Myocyte (in vitro differentiated cells): ENCODE data around the gene ENKD1. TPM values are rescaled to one million over a fixed set of nuclear protein-coding genes. Genes with fewer than 3 reads are reported as not detected.
"Not testable (repeated sequence)": the region's sequence is repeated elsewhere in the genome, so short reads cannot be mapped to it uniquely, and the experiment has no call there.

ENCODE experiments used
- DNase-seq: peaks from one replicate; pipeline ENCODE4 v3.0.0-alpha.2; 2012; ENCODE audit warnings: low read depth
- polyA plus RNA-seq: library from polyadenylated mRNA; unstranded; fragments of >200 nt; gene quantifications from one replicate; pipeline ENCODE4 v1.2.1, GENCODE V29; 2012; ENCODE audit warnings: missing spikeins
- total RNA-seq: library from RNA; depleted of rRNA; stranded (reverse); fragments of >200 nt; gene quantifications from 2 replicates; pipeline ENCODE4 v1.2.3, GENCODE V29; 2014

The ENKD1 gene, protein sequence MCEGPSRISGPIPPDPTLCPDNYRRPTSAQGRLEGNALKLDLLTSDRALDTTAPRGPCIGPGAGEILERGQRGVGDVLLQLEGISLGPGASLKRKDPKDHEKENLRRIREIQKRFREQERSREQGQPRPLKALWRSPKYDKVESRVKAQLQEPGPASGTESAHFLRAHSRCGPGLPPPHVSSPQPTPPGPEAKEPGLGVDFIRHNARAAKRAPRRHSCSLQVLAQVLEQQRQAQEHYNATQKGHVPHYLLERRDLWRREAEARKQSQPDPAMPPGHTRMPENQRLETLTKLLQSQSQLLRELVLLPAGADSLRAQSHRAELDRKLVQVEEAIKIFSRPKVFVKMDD
- total RNA-seq, result 11.1 and 12.7 TPM in 2 replicates
- polyA plus RNA-seq, result 14.1 TPM

DNA sequence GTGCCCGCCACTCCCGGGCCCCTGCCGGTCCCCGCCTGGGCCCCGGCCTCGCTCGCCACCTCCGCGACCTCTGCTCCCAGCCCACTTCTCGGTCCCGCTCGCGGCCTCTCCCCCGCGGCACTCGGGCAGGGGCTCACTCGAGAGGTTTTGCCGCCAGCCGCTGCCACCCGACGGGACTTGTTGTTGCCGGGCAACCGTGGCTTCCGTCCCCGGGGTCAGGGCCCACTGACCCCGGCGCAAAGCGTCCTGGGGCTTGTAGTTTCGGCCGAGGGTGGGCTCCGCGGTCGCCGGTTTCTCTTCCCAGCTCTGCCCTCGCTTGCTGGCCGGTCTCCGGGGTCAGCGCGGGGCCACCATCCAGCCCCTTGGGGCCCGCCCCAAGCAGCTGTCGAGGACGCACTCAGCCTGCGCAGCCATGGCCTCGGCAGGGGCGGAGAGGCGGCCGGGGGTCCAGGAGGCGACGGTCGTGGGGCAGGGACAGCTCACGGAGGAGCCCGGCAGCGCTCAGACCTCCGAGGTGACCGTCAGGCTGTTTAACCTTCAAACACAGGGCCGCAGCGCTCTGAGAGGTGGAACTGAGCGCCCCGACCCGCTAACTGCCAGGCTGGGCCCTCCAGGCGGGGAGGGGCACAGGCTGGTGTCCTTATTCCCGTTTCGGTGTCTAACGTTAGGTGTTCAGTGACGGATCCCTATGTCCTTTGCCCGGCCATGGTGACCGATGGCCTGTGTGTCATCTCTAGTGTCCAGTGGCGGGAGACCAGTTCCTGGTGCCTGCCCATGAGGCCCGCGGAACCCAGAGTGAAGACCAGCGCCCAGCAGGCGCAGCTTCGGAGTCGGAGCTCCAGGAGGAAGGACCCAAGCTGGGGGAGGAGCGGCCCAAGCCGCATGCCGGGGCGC, at the start of gene ENKD1, which contains the start of gene C16orf86:
ENKD1 (minus strand) TSS at position 192 of the 894 bp plus-strand sequence. CDS start 308 bp downstream, outside the sequence.
C16orf86 (plus strand) TSS at position 256 of the 894 bp plus-strand sequence; CDS start at position 413, 157 bp downstream.
- DNase-seq, result peak; percentile 84

DNA sequence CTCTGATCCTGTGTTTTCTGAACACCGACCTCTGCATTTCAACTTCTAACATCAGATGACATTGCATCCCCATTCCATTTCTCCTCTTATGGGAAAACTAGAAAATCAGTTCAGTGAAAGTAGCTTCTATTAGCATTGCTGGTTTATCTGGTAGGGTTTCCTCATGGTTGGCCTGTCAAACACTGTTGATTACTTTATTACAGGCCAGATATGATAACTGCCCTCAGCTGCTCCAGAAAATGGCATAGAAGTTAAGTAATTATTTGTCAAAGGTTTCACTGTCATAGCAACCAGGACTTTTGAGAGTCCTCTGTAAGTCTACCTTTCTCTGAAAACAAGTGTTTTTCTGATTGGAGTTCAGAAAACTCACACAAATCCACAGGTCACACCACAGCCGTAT, 49.5 kb upstream of the ENKD1 start:
- no peak for DNase-seq

DNA sequence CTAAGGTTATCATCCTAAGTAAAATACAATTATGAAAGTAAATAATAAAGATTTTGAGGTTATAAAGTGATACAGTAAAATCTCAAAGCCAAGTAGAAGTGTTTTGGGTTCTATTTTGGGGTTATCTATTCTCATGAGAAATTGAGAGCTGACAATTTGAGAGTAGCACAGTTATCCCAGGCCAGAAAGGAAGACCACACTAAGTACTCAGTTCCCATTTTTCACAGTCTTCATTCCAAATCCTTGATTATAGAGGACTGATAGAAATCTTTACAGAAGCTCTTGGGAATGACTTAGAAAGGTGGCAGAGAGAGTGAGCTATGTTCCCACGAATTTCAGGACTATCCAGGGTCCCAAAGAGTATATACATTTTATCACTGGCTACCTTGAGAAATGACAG, 48.0 kb upstream of the ENKD1 start:
- no peak for DNase-seq

DNA sequence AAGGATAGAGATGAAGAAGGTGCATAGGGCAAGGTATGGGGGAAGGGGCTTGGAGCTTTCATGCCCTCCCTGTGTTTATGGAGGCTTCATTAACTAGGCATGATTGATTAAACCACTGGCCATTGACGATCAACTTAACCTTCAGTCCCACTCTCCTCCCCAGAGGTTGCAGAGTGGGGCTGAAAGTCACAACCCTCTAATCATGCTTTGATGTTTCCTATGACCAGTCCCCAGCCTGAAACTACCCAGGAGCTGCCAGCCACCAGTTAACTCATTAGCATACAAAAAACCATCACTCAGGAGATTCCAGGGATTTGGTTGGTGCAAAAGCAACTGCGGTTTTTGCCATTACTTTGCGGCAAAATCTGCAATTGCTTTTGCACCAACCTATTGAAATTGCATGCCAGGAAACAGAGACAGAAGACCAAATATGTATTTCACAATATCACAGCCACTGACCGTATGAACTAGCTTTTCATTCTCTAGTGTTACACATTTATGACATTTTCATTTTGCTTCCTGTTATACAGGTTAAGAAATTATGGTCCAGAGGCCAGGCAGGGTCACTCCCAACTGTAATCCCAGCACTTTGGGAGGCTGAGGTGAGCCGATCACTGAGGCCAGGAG, 47.2 kb upstream of the ENKD1 start:
- no peak for DNase-seq

DNA sequence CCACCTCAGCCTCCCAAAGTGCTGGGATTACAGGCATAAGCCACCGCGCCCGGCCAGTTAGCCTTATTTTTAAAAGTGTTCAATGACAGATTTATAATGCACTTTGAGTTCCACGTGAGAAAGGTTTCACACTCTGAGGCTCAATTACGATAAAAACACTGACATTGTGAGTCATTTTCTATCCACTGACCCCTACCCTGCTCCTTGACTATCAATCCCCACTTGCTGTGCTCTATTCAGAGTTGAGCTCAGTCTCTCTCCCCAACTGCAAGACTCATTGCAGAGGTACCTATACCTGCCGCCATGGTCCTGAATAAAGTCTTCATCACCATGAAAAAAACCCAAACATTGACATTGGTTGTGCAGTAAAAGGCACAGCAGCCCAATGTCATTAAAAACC, 44.1 kb upstream of the ENKD1 start:
- DNase-seq, result no peak

DNA sequence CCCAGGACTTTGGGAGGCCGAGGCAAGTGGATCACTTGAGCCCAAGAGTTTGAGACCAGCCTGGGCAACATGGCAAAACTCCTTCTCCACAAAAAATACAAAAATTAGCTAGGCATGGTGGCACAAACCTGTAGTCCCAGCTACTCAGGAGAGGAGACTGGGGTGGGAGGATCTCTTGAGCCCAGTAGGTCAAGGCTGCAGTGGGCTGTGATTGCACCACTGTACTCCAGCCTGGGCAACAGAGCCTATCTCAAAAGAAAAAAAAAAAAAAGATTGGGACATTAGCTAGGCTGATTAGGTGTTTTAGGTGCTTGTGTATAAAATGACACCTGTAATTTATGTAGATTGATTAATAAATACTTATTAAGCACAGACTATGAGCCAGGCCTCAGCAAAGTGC, 42.5 kb upstream of the ENKD1 start:
- no peak for DNase-seq

DNA sequence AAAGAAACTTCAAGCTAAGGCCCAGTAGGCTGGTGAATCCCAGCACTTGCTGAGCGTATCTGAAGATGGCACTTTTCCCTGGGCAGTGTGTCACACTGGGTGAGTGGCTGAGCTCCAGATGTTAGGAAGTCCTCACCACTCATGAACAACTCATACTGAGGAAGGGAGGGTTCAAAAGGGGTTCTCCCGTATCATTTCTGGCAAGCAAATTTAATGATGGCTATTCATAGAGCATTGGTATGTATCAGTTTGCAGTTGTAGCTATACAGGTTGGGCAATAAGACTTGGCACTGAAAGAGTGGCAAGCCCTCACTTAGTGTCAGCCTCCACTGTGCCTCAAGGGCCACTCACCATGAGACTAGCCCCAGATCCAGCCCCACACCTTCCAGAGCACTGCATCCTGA, 41.8 kb upstream of the ENKD1 start:
- no peak for DNase-seq

DNA sequence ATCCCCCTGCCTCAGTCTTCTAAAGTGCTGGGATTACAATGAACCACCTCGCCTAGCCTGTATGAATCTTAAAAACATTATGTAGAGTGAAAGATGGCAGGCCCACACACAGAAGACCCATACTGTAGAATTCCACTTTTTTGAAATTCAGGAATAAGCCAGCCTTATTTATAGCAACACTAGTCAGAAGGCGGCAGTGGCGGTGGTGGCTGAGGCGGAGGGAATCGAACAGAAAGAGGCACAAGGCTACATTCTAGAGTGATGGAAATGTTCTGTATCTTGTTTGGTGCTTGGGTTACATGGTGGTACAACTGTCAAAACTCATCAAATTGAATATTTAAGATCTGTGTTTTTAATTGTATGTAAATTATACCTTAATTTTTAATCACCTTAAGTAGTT, 41.2 kb upstream of the ENKD1 start:
- DNase-seq, result no peak

DNA sequence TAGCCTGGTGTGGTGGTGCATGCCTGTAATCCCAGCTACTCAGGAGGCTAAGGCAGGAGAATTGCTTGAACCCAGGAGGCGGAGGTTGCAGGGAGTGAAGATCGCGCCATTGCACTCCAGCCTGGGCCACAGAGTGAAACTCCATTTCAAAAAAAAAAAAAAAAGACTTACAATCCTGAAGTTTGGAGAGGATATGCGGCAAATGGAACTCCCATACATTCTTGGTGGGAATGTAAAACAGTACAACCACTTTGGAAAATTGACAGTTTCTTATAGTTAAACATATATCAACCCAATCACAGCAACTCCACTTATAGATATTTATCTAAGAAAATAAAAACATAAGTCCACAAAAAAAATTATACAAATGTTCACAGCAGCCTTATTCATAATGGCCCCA, 40.7 kb upstream of the ENKD1 start:
- DNase-seq, result no peak

DNA sequence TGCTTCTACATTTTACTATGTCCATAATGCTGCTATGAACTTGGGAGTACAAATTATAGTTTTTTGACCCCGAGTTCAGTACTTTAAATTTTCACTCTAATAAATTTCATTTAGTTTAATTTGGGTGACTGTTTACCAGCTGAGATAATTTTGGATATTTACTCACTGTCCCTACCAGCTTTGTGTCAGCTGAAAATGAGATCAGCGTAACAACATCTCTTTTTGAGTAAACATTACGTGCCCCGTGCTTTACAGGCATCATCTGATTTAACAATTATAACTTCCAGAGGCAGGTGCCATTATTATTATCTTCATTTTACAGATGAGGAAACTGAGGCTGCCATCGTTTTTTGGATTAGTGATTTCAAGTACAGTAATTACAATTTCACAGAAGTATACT, 37.6 kb upstream of the ENKD1 start:
- no peak for DNase-seq

DNA sequence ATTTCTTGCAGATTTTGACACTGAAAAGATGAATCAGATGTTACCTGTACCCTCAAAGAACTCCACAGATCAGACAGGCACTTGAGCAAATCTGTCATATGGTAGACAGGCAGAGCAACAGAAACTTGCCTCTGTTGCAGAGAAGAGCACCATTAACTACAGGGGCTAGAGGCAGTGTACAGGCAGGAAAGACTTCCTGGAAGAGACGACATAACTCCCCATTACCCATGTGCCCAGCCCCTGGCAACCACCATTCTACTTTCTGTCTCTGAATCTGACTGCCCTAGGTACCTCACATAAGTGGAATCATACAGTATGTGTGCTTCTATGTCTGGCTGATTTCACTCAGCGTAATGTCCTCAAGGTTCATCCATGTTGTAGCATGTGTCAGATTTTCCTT, 37.1 kb upstream of the ENKD1 start:
- no peak for DNase-seq

DNA sequence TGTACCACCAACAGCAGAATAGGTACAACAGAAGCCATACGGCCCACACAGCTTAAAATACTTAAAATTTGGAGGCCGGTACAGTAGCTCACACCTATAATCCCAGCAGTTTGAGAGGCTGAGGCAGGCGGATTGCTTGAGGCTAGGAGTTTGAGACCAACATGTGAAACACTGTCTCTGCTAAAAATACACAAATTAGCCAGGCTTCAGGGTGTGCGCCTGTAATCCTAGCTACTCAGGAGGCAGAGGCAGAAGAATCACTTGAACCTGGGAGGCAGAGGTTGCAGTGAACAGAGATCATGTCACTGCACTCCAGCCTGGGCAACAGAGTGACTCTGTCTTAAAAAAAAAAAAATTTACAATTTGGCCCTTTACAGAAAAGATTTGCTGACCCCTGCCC, 35.6 kb upstream of the ENKD1 start:
- no peak for DNase-seq

DNA sequence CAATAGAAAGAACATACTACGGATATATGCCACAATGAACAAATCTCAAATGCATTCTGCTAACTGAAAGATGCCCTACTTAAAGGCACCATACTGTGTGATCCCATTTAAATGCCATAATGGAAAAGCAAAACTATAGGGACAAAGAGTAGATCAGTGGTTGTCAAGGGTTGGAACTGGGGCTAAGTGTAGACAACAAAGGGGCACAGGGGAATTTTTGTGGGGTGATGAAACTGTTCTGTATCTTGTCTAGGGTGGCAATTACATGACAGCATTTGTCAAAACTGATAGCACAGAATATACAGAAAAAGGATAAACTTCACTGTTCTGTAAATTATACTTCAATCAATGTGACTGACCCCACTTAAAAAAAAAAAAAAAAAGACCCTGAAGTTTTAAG, 34.9 kb upstream of the ENKD1 start:
- no peak for DNase-seq

DNA sequence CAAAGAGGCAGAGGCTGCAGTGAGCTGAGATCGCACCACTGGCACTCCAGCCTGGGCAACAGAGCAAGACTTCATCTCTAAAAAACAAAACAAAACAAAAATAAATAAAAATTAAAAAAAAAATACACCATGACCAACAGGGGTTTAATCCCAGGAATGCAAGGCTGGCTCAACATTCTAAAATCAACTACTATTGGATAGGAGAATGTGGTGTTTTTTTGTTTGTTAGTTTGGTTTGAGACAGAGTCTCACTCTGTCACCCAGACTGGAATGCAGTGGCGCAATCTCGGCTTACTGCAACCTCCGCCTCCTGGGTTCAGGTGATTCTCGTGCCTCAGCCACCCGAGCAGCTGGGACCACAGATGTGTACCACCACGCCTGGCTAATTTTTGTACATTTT, 32.7 kb upstream of the ENKD1 start:
- no peak for DNase-seq

DNA sequence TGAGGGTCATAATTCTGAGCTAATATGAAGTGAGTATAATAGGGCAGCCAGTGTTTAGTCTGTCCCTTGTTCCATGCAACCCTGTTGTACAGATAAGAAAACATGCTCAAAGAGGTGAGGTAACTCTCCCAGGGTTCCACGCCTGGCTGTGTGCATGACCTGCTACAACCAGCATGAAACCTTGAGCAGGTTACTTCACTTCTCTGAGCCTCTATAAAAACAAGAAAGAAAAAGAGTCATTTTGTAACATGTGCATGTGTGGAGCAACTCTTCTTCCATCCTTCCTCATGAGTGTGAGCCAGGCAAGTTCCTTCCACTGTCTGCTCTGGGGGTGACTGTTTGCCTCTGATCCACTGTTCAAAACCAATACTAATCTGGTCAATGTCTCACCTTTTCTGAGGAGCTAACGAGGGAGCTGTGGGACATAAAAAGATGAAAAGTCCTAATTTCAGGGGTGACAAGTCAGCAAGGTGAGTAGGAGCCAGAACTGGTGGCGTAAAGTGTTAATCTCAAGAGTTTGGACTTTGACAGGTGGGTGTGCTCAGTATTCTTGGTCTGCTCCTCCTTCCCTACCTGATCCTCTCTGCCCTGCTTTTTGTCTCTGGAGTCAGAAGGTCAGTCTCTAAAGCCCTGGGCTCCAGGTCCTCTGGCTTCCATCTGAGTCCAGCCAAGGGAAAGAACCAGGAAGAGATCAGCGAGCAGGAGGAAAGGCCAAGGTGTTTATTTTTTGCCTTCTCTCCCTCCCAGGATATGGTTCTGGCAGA, 31.1 kb upstream of the ENKD1 start:
- no peak for DNase-seq

DNA sequence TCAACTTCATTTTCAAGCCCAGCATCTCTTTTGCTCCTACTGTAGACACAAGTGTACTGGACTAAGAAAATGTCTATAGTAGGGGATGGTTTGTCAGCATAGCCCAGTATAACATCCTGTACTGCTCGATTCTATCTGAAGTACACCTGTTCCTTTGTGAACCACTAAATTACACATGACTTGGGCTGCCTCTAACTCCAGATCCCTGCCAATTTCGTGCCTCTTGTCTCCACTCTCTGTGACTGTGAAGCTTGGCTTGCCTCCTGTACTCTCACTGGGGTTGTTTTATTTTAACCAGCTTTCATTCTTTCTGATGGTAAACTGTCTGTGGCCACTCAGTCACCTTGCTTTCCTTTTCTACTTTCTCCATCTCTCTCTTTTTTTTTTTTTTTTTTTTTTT, 28.1 kb upstream of the ENKD1 start:
- DNase-seq, result peak; percentile 50

DNA sequence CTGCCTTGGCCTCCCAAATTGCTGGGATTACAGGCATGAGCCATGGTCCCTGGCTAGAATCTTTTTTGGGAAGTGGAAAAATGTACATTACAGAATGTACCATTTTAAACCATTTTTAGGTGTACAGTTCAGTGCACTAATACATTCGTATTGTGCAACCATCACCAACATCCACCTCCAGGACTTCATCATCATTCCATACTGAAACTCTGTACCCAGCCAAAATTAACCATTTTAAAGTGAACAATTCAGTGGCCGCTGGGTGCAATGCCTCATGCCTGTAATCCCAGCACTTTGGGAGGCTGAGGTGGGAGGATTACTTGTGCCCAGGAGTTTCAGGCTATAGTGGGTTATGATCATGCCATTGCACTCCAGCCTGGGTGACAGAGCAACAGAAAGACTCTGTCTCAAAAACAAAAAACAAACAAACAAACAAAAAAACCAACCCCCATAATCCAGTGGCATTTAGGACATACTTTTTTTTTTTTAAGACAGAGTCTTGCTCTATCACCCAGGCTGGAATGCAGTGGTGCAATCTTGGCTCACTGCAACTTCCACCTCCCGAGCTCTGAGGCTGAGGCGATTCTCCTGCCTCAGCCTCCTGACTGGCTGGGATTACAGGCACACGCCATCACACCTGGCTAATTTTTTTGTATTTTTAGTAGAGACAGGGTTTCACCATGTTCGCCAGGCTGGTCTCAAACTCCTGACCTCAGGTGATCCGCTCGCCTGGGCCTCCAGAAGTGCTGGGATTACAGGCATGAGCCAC, 27.2 kb upstream of the ENKD1 start:
- not testable (repeated sequence) for DNase-seq

DNA sequence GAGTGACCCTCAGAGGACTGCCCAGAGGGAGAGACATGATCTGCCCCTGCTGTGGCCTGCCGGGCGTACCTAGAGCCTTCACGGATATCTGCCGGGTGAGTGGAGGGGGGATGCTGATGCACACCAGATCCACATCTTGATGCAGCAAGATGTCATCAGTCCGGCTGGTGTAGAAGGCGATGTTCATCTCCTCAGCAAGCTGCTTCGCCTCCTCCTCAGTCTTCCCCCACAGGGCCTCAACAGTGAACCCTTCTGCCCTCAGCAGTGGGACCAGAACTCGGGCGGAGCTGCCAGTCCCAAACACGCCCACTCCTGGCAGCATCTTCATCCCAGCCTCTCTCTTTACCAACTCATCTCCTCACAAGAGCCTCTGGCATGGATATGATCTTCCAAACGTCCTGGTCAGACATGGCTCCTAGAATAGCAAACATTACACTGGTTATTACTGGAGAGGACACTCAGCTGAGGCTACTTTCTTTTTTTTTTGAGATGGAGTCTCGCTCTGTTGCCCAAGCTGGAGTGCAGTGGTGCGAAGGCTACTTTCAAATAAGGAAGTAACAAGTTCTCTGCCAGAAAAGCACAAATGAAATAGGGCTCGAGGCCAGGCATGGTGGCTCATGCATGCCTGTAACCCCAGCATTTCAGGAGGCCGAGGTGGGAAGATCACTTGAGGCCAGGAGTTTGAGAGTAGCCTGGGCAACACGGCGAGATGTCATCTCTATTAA, 19.0 kb upstream of the ENKD1 start:
- DNase-seq, result no peak

DNA sequence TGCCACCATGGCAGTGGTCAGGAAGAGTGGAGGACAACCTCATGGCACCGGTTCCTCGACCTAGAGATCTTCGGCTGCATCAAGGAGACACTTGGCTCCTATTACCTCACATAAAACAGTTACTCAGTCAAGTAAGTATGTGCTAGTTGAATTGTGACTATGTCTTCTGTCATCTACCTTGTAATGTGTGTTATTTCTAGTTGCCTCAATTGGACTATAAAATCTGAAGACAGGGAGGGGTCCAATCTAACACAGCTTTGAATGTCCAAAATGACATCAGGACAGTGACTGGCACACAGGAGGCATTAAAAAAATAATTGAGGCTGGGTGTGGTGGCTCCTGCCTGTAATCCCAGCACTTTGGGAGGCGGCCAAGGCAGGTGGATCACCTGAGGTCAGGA, 17.2 kb upstream of the ENKD1 start:
- DNase-seq, result no peak
